GM19328 (cell line): Measurements from ENCODE around the gene STX7.
"Not testable (repeated sequence)": the region's sequence is repeated elsewhere in the genome, so short reads cannot be mapped to it uniquely, and the experiment has no call there.

Experiments used
- ATAC-seq: cut with Tn5 transposase; IDR thresholded peaks from one replicate; pipeline ENCODE4 v1.9.1; 2021; ENCODE audit warnings: mild to moderate bottlenecking, moderate library complexity; ENCODE audit not compliant: unreplicated experiment

The STX7 gene, protein sequence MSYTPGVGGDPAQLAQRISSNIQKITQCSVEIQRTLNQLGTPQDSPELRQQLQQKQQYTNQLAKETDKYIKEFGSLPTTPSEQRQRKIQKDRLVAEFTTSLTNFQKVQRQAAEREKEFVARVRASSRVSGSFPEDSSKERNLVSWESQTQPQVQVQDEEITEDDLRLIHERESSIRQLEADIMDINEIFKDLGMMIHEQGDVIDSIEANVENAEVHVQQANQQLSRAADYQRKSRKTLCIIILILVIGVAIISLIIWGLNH

DNA sequence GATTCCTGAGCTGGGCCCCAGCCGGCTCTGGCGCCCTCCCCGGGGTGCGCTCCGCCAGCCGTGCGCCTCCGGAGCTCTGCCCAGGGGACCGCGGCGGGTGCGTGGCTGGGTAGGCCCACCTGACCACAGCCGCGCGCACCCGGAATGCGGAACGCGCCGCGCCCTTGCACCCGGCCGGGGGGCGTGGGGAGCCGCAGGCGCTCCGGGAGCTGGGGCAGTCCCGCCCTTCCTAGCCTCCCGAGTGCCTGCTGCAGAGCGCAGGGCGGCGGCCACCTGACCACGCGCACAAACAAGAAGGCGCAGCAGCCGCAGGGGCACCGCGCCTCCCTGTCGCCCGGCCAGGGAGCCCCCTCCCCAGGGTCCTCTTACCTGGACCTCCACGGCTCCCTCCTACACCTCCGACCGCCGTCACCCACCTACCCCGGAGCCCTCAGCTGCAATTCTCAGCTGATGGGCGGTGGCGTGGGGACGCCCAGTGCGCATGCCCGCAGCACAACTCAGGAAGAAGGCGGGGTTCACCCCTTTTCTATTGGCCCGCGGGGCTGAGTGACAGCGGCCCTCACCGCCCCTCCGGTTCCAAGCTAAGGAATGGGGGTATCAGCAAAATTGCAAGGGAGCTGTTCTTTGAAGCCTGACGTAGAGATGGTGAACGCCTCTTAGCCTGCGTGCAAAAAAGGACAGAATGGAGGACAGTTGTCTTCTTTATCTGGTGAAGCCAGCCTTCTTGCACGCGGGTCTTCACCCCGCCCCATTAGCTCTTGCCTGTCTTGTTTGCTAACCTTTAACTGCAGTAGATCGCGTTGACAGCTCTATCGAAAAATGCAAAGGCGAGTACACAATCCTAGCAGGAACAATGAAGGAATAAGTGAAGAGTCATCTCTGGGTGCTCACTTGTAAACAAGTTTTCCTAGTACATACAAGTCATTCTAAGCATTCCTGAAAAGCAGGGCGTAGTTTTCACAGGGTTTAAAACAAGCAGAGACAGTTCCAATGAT is at the start of gene STX7:
Gene STX7 (minus strand): TSS at position 479 of the 995 bp plus-strand sequence. CDS start 9,586 bp downstream, outside the sequence.
- peak; percentile 91 for ATAC-seq

DNA sequence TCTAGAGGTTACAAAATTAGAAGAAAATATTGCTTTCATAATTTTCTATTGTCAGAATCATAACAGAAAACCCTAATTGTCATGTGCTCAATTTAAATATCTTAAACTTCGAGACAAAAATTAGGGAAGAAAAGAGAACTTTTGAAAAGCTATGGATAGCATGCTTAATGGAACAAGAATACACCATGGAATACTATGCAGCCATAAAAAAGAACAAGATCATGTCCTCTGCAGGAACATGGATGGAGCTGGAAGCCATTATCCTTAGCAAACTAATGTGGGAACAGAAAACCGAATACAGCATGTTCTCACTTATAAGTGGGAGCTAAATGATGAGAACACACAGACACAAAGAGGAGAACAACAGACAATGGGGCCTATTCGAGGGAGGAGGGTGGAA is 47.2 kb upstream of the STX7 start:
- not testable (repeated sequence) for ATAC-seq

DNA sequence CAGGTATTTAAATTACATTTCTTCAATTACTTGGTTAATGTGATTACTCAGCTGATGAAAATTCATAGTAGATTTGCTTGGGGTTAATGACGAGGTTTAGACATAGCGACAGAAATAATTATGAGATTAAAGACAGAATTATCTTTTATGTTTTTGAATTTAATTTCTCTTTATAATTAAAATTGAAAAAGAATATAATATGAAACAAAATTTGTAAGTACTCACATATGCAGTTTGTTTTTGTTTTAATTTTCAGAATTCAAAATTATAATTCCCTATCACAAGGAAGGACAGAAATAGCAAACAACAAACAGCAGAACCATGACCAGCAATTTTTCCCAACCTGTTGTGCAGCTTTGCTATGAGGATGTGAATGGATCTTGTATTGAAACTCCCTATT is 39.5 kb upstream of the STX7 start, which contains the start of gene TAAR8:
Gene TAAR8 (plus strand): TSS at position 301 of the 400 bp plus-strand sequence. CDS start 21 bp downstream, at position 322.
- ATAC-seq: no peak

DNA sequence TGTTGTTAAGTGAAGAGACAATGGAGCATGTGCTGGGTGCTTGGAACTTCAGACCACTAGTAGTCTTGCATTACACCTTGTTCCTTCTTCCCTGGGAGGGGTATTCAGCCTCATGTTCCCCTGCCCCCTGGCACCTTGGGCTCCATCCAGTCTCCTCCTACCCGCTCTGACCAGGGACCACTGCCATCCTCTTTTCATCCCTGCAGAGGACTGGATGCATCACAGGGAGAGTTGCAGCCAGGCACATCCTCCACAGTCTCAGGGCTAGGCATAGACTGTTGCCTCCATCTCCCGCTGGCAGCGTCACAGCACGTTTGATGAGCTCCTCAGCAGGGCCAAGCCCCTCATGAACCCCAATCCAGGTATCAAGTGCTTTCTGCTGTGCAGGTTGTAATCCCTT is 38.3 kb upstream of the STX7 start:
- no peak for ATAC-seq

DNA sequence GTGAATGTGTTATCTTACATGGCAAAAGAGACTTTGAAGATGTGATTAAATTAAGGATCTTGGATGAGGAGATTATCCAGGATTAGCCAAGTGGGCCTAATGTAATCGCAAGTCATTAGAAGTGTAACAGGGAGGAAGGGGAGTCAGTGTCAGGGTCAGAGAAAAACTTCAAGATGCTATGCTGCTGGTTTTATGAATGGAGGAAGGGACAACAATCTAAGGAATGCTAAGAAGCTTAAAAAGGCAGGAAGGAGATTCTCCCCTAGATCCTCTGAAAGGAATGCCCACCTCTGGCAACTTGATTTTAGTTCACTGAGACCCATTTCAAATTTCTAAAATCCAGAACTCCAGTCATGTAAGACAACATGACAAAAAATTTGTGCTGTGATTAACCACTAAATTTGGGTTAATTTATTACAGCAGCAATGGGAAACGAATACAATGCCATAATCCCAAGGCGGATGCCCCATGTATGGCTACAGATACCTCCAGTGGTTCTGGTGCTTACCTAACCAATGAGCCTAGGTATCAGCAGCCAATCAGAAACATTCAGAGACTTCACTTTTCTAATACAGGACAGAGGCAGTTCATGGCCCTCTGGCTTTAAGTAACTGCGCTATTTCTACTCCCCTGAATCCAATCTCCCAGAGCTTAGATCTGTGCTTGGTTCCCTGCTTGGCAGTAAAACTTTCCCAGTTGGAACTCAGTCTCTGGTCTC is 36.0 kb upstream of the STX7 start:
- ATAC-seq: no peak

DNA sequence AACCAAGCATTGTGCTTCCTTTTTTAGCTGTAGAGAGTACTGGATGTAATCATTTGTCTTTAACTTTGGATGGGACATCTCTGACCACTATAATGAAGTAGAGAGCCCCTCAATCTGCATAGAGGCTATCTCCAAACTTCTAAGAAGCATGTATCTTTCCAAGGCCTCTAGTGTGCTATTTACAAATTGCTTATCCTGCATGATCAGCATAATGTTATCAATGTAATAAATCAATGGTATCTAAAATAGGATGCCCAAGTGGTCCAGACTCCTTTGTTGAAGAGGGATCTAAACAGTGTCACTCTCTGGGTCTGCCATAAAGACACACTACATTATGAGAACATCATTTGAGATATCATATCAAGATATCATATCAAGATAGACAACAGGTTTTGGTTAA is 31.9 kb upstream of the STX7 start:
- ATAC-seq: no peak

DNA sequence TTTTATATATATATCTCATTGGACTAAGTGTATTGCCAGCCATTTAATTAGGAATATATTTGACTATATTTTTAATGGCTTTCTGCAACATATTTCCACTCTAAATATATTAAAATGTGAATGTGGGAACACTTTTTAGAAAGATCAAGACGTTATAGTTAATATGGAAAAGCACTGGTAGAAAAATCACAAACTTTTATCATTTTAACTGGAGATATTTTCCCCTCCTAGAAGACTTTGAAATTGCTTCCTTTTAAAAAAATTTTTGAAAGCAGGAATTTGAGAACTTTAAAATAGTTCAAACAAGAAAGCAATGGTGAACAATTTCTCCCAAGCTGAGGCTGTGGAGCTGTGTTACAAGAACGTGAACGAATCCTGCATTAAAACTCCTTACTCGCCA is 25.1 kb upstream of the STX7 start, which contains the start of gene TAAR9:
Gene TAAR9 (plus strand): TSS at position 301 of the 400 bp plus-strand sequence. CDS start 13 bp downstream, at position 314.
- ATAC-seq: no peak

DNA sequence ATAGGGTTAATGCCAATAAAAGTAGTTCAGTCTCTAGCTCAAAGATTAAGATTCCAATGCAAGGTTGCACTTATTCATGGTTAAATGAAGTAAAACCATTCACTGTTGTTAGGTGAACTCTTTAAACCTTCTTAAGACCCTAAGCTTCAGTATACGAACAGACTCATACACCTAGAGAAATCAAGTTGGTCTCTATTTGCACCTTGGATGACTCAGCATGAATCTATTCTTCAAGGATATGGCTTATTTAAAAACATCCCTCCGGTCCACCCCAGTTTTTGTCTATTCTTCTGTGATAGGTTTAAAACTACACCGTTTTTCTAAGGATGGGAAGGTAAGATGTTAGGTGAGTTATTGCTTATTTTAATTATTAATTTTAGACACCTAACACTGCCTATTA is 24.2 kb upstream of the STX7 start:
- ATAC-seq: no peak

DNA sequence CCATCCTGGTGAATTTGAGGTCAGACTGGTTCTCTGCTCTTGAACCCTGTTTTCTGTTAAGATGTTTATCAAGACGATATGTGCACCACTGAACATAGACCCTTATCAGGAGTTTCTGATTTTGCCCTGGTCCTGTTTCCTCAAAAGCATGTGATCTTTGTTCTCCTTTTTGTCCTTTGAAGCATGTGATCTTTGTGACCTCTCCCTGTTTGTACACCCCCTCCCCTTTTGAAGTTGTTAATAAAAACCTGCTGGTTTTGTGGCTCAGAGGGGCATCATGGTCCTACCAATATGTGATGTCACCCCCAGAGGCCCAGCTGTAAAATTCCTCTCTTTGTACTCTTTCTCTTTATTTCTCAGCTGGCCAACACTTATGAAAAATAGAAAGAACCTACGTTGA is 21.6 kb upstream of the STX7 start:
- not testable (repeated sequence) for ATAC-seq

DNA sequence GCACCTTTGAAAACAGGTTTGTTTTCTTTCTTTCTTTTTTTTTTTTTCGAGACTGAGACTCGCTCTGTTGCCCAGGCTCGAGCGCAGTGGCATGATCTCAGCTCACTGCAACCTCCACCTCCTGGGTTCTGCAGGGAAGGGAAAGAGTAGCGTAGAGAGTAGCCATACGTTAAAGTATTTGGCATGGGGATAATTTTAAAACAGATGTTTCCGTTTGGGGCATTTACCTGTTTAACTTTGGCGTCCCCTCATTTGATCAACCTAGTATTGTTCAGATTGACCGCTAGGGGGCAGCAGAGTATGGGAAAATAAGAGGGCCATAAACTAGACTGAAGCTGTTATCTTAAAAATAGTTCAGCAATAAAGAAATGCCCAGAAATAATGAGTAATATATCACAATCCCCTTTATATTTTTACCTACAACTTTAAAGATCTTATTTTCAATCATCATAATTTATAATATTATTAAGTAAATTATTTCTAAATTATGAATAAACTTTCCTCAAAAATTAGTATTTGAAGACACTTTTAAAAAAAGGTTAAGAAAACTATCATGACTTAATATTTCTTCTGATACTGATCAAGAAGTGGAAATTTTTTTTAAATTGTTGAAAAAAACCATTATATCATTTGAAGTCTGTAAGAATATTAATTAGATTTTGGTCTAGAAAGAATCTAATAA is 17.5 kb upstream of the STX7 start:
- ATAC-seq: peak; percentile 80

DNA sequence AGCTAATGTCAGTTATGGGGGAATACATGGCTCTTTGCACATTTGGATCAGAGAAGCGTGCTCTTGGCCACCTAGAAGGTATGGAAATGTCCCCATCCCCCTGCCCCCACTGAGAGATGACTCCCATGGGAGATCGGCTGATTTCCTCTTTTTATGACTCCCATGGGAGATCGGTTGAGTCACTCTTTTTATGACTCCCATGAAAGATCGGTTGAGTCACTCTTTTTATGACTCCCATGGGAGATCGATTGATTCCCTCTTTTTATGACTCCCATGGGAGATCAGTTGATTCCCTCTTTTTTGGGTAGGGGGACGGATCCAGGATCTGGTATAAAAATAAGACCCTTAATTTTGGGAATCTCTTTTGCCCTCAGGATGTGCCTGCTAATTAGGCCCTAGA is 14.9 kb upstream of the STX7 start:
- no peak for ATAC-seq

DNA sequence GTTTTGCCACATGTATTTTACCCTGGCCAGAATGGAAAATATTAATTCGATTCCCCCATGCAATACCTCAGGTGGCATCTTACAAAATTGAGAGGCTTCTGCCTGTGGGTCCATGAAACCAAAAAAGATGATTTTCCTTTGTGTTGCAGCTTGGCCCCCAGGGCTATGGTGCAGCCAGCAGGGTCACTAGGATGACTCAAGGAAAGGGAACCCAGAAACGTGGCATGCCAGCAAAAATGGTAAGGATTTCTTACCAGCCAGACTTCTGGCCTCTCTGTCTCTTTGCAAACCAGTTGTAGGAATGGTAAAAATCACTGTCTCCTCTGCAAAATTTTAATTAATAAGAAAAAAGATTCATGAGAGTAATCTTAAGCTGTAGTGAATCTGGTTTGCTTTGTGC is 13.5 kb upstream of the STX7 start:
- no peak for ATAC-seq

DNA sequence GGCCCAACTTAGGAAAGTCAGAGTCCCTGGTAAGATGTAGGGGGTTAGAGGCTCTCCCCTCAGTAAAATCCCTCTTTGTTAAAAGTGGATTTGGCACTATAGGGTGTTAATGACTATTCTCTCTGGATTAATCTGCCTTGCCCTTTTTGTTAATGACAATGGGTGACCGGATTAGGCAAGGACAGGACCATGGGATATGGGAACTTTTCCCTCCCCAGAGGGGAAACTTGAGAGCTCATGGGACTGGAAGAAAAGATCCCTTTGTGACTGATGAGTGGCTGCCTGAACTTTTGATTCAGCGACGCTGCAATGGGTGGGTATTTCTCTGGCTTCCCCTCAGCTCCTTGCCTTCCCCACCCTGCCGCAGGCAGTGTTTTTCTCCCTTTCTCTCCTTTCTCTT is 12.9 kb upstream of the STX7 start:
- no peak for ATAC-seq

DNA sequence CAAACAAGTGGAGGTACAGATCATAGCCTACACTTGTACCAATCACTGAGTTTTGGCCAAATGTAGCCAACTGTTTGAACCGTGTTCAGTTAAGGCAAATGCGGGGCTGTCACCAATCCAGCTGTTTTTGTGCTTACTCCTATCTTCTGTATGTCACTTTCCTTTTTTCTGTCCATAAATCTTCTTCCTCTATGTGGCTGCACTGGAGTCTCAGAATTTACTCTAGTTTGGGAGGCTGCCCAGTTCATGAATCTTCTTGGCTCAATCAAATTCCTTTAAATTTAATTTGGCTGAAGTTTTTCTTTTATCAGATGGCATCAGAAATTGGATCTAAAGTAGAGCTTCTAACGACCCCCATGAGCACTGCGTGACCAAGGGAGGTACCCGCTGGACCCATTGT is 11.7 kb upstream of the STX7 start:
- no peak for ATAC-seq

DNA sequence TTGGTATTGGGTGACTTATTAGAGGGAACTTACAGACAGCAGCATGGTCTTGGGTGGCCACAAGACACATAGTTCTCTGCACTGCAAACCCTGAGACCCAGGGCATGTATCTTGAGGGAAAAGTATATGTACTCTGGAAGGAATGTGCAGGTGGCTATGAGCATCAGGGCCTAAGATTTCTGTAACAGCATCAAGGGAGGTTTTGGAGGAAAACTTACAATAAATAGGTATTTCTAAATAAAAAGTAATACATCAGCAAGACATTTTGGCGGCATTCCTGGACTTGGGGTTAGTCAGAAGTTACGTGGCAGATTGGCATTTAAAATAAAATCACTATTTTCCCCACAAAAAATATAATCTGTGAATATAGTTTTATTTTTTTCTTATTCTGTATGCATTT is 8.0 kb upstream of the STX7 start:
- no peak for ATAC-seq

DNA sequence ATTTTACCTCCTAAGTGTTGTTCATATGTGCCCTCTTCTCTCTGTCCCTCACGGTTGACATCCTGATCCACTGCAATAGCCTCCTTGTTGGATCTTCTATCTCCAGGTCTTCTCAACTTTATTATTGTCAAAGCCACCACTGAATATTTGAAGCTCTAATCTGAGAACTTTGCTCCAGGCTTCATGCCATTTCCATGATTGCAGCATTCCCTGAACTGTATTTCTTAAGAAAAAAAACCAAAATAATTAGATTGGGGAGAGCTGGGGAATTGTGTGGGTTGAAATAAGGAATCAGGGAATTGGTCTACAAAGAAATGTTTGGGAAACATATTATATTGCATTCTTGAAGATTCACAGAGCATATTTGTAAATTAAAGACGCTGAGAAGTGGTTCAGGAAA is 2.5 kb upstream of the STX7 start:
- no peak for ATAC-seq

DNA sequence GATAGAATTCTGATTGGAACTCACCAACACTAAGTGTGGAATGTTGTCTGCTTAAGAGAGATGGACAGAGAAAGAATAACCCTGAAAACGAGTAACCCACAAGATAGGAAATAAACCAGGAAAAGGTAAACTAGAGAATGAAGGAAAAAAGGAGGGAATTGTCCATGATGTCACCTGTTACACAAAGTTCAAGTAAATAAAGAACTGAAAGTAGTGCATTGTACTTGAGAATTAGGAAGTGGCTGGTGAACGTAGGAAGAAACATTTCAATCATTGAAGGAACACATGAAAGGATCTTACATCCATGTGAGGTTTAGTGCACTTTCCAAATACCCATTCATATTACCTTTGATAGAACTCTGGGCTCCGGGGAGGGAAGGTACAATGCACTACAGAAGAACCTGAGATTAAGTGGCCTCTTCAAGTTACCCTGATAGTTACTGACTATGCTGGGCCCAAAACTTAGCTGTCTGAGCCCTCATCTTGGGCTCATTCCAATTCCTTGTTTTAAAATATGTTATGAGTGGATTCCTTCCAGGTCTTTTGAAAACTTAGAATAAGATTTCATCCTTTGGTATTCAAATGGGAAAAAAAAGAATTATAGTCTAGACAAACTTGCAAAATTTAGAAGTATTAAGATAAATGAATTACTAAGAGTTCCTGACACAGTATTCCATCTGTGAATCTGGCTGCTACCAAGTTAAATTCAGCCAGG is 1.1 kb upstream of the STX7 start:
- ATAC-seq: no peak

DNA sequence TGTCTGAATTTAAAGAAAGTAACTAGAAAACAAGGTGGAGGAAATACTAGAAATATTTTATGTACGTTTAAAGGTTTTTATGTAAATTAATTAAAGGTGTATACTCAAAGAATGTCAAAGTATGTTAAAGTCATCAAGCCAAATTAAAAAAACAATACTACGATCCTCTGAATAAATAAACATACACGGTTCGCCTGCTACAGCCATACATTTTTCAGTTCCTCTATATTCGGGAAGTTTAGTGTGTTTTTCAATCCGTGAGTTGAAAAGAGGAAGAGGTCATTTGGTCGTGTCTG is 626 bp downstream of the STX7 start:
- ATAC-seq: no peak

DNA sequence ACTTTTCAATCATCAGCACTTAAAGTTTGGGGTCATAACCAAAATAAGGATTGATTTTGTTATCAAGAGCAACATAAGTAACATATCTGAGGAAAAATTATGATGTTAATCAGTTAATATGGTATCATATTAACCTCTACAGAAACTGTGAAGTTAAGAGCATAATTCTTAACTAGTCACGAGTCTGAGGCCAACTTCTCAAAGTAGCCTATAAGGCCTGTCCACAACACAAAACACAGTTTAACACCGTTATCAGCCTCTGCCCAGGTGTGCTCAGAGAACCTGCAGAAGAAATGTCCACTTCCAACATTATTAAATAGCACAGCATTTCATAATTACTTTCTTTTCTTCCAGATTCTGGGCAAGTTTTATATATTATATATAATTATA is 1.1 kb downstream of the STX7 start:
- no peak for ATAC-seq

DNA sequence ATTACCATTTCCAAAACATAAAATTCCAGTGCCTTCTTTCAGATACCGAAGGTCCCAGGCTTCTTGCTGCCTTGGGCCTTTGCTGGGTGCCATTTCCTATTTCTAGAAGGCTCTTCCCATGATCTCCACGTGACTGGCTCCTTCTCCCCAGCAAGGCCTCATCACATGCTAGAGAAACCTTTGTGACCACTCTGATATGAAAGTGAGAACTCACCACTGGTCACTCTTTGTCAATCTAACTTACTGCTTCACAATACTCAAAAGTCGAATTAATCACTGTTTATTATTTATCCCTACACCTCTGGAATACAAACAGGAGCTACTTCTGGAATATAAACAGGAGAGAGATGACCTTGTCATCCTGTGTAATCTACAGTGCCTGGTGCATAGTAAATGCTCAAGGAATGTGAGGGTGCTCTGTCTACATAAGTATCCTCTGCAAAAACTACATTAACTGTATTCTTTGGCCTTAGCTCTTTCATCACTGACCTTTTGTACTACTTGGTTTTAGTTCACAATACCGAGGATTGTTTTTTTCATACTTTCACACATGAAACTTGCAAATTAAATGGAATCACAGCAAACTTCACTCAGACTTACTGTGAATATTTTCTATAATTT is 1.6 kb downstream of the STX7 start:
- no peak for ATAC-seq
